NCI-H460 (cell line): Measurements from ENCODE around the gene ATP4A. TPM values are rescaled to one million over a fixed set of nuclear protein-coding genes. Genes with fewer than 3 reads are reported as not detected.

ENCODE experiments used
- DNase-seq: peaks from one replicate; pipeline ENCODE4 v3.0.0-alpha.2; 2016; ENCODE audit warnings: low read depth; ENCODE audit errors: extremely low read depth
- total RNA-seq: library from RNA; depleted of rRNA; stranded (reverse); fragments of >200 nt; shearing (Covaris generic); gene quantifications from 2 replicates; pipeline ENCODE4 v1.2.3, GENCODE V29; 2014

The ATP4A gene
- total RNA-seq, 1 experiment from 2014 or later = not detected

- no peak for DNase-seq
Measured at GRCh38 chr19:35551091-35551810, 12.2 kb downstream of the ATP4A start.

GRCh38 chr19:35549879-35550523, 13.5 kb downstream of the ATP4A start:
- no peak for DNase-seq

GRCh38 chr19:35549174-35549788, 14.2 kb downstream of the ATP4A start:
- peak; percentile 76 for DNase-seq

GRCh38 chr19:35546532-35546931, 16.9 kb downstream of the ATP4A start:
- DNase-seq = no peak

GRCh38 chr19:35545855-35546381, 17.5 kb downstream of the ATP4A start:
- no peak for DNase-seq

- peak; percentile 83 for DNase-seq
Measured at GRCh38 chr19:35545001-35545854, 18.2 kb downstream of the ATP4A start, which contains the start of gene TMEM147. TMEM147 (plus strand) TSS chr19:35545626; CDS start chr19:35545740, 114 bp downstream.

GRCh38 chr19:35544110-35544802, 19.2 kb downstream of the ATP4A start:
- no peak for DNase-seq

- DNase-seq = no peak
Measured at GRCh38 chr19:35543280-35544109, 20.0 kb downstream of the ATP4A start.

GRCh38 chr19:35542209-35542608, 21.2 kb downstream of the ATP4A start:
- DNase-seq = no peak

- DNase-seq = no peak
Measured at GRCh38 chr19:35540356-35540927, 23.0 kb downstream of the ATP4A start.

- DNase-seq = no peak
Measured at GRCh38 chr19:35539850-35540249, 23.6 kb downstream of the ATP4A start.

- no peak for DNase-seq
Measured at GRCh38 chr19:35539314-35539713, 24.1 kb downstream of the ATP4A start.

GRCh38 chr19:35534803-35535480, 28.5 kb downstream of the ATP4A start:
- DNase-seq = no peak

GRCh38 chr19:35533822-35534392, 29.6 kb downstream of the ATP4A start:
- no peak for DNase-seq

GRCh38 chr19:35533201-35533821, 30.1 kb downstream of the ATP4A start, which contains the start of gene GAPDHS:
GAPDHS (plus strand) TSS chr19:35533456; CDS start chr19:35533528, 72 bp downstream.
- DNase-seq = no peak

GRCh38 chr19:35531291-35531690, 32.2 kb downstream of the ATP4A start:
- no peak for DNase-seq
